Endothelial cell of umbilical vein (primary cell): ENCODE results near the gene NELFB. TPM values are rescaled to one million over a fixed set of nuclear protein-coding genes. Genes with fewer than 3 reads are reported as not detected.

Experiments
- BruUV-seq: library from RNA; stranded (reverse); fragments of 400-500 nt; replicated peaks from 2 replicates; lab custom pipeline; 2021; lab: Mats Ljungman, UMichigan
- CTCF ChIA-PET: fragments of 300-600, 350-600 bp; sonication (Branson Sonifier 250); formaldehyde crosslinking; loops from one replicate; lab custom pipeline; 2021; ENCODE audit warnings: antibody characterized with exemption, inconsistent platforms; lab: Charles Lee
- POLR2A ChIA-PET: fragments of 300-600, 350-600 bp; sonication (Branson Sonifier 250); formaldehyde crosslinking; loops from one replicate; lab custom pipeline; 2021; ENCODE audit warnings: antibody characterized with exemption, inconsistent platforms; lab: Charles Lee
- DNase-seq: peaks from one replicate; pipeline ENCODE4 v3.0.0-alpha.2; 2011; ENCODE audit warnings: low read depth, low spot score
- FAIRE-seq: peaks from 2 replicates; lab custom pipeline; 2011; peaks lifted over from hg19 to GRCh38; lab: Jason Lieb, UNC
- H2AFZ ChIP-seq: 2 replicates; pipeline ENCODE4 v1.6.0; 2012; ENCODE audit warnings: low read depth, low read length, control low read depth, inconsistent platforms
- H3K27ac ChIP-seq: 2 replicates; pipeline ENCODE4 v1.5.1; 2011; ENCODE audit warnings: low read depth, mild to moderate bottlenecking, control low read depth, low read length, moderate library complexity; ENCODE audit not compliant: insufficient read depth
- H3K27me3 ChIP-seq, 2 experiments: 2 replicates each; pipeline versions ENCODE4 v1.6.0 to v1.6.1; 2011; ENCODE audit warnings: low read length in 2 of 2, mixed read lengths in 1 of 2; ENCODE audit not compliant: control insufficient read depth in 2 of 2, insufficient read depth in 2 of 2
- H3K36me3 ChIP-seq, 2 experiments: 2 replicates in 1 of 2; 3 replicates in 1 of 2; pipeline ENCODE4 v1.5.1; 2011; ENCODE audit warnings: low read length in 2 of 2, mild to moderate bottlenecking in 1 of 2, moderate library complexity in 1 of 2; ENCODE audit not compliant: control insufficient read depth in 2 of 2, insufficient read depth in 2 of 2; ENCODE audit errors: extremely low read depth in 1 of 2
- H3K4me1 ChIP-seq: 3 replicates; pipeline ENCODE4 v1.5.1; 2011; ENCODE audit warnings: mild to moderate bottlenecking, low read length; ENCODE audit not compliant: control insufficient read depth, insufficient read depth; ENCODE audit errors: extremely low read depth
- H3K4me2 ChIP-seq: 2 replicates; pipeline ENCODE4 v1.6.1; 2011; ENCODE audit warnings: low read length, control low read depth, mixed read lengths; ENCODE audit not compliant: insufficient read depth
- H3K4me3 ChIP-seq, 3 experiments: fragments of 200-600 bp in 1 of 3; sonication (generic), shearing (Covaris generic) in 1 of 3; replicated peaks in 1 of 3; 2 replicates each; pipeline ENCODE4 v1.5.1; 2011 to 2016; ENCODE audit warnings: control low read depth in 3 of 3, low read length in 3 of 3, mild to moderate bottlenecking in 2 of 3, inconsistent platforms in 1 of 3, low read depth in 1 of 3, moderate library complexity in 1 of 3; ENCODE audit not compliant: insufficient read depth in 1 of 3
- H3K79me2 ChIP-seq: 2 replicates; pipeline ENCODE4 v1.6.0; 2012; ENCODE audit warnings: low read length, inconsistent platforms; ENCODE audit not compliant: control insufficient read depth, insufficient read depth
- H3K9ac ChIP-seq: replicated peaks from 2 replicates; pipeline ENCODE3; 2011; ENCODE audit warnings: low read length, control low read depth; ENCODE audit not compliant: insufficient read depth; ENCODE audit errors: extremely low read depth
- H3K9me1 ChIP-seq: replicated peaks from 3 replicates; pipeline ENCODE4 v1.6.0; 2011; ENCODE audit warnings: mild to moderate bottlenecking, low read length; ENCODE audit not compliant: control insufficient read depth, insufficient read depth; ENCODE audit errors: extremely low read depth
- H3K9me3 ChIP-seq: replicated peaks from 2 replicates; pipeline ENCODE4 v1.5.1; 2012; ENCODE audit warnings: low read length, inconsistent platforms; ENCODE audit not compliant: control insufficient read depth, insufficient read depth
- H4K20me1 ChIP-seq: replicated peaks from 2 replicates; pipeline ENCODE3; 2011; ENCODE audit warnings: mild to moderate bottlenecking, low read length; ENCODE audit not compliant: control insufficient read depth, insufficient read depth; ENCODE audit errors: extremely low read depth
- CTCF ChIP-seq, 2 donors: IDR thresholded peaks; 1 replicate in 1 of 2; 2 replicates in 1 of 2; pipeline ENCODE4 v1.5.1; 2011; ENCODE audit warnings: low read length in 2 of 2, mild to moderate bottlenecking in 2 of 2, moderate library complexity in 2 of 2, control low read depth in 1 of 2, inconsistent platforms in 1 of 2, low read depth in 1 of 2; ENCODE audit not compliant: insufficient read depth in 1 of 2; ENCODE audit errors: extremely low read depth in 1 of 2
- GATA2 ChIP-seq: IDR thresholded peaks from 2 replicates; pipeline ENCODE4 v1.7.0; 2011; ENCODE audit warnings: low read depth, mild to moderate bottlenecking, moderate library complexity, mixed read lengths, low read length; ENCODE audit not compliant: insufficient read length, insufficient read depth
- POLR2A ChIP-seq: IDR thresholded peaks from 2 replicates; pipeline ENCODE4 v1.6.1; 2012; ENCODE audit warnings: low read depth, mild to moderate bottlenecking, control low read depth, low read length
- POLR2AphosphoS5 ChIP-seq: IDR thresholded peaks from 2 replicates; pipeline ENCODE4 v1.6.1; 2012; ENCODE audit warnings: low read depth, mild to moderate bottlenecking, control low read depth, low read length, moderate library complexity; ENCODE audit not compliant: insufficient read depth
- dilution Hi-C: fragments of 300-500 bp; cut with MboI; formaldehyde crosslinking; loops from one replicate; pipeline ENCODE4 v1.15.0; 2019; ENCODE audit warnings: low sequenced_read_pairs; ENCODE audit not compliant: extremely low pct_ligation_motif_present
- intact Hi-C: fragments of 100-400 bp; cut with micrococcal nuclease; formaldehyde crosslinking; loops from one replicate; pipeline ENCODE4 v1.10.0; 2022
- polyA plus RNA-seq, 4 experiments: library from polyadenylated mRNA; depleted of rRNA in 3 of 4; stranded (reverse) in 3 of 4; unstranded in 1 of 4; fragments of >200 nt; gene quantifications; 2 replicates each; pipeline versions ENCODE4 v1.2.1 to v1.2.3, GENCODE V29; 2011 to 2012; ENCODE audit warnings: missing spikeins in 1 of 4
- total RNA-seq: library from RNA; stranded (reverse); gene quantifications from 2 replicates; pipeline ENCODE4 v1.2.3, GENCODE V29; 2021
- TF ChIP-seq, protein P1 (sequence below): IDR thresholded peaks from 2 replicates; pipeline ENCODE4 v1.6.1; 2011; ENCODE audit not compliant: insufficient read depth, insufficient read length

NELFB gene
- total and polyA plus RNA-seq, 2 donors (not counting 3 experiments of a cell fraction or from before 2014, with no cell fraction given): 62.3 to 76.1 TPM

GRCh38 chr9:137243626-137244485, 11.3 kb upstream of the NELFB start:
- H3K79me2 ChIP-seq: peaks cover 24% of the 10 kb centered on the region
- H3K36me3 ChIP-seq: peaks cover 6 to 16% of the 10 kb centered on the region in 2 experiments
- dilution Hi-C loops (no loop called here), intact Hi-C loops (no loop called here)
- no peak overlapping the region for H2AFZ ChIP-seq
- no peak overlapping the region for H3K4me2 ChIP-seq
- BruUV-seq: no TSS peak
- FAIRE-seq (no peak), DNase-seq (no peak)
- ChIA-PET CTCF (interaction anchor here (2.1 to 2.7 kb wide), 2 partner anchors 7 to 10 kb away, joined by 13 to 15 read pairs; partner anchors contain the start of gene NELFB), POLR2A (interaction anchor here (0.5 to 5.0 kb wide), 3 partner anchors 9 to 659 kb away, joined by 3 to 66 read pairs (median 4); partner anchors contain the start of genes NELFB and STPG3)
- no peaks in the 10 kb centered on the region for H3K27me3 ChIP-seq
- no peaks in the 10 kb centered on the region for H4K20me1 ChIP-seq
- H3K9ac ChIP-seq: no peak overlapping the region
- H3K4me3 ChIP-seq: no peak overlapping the region
- no peak for TF ChIP-seq GATA2
- TF ChIP-seq POLR2A: peak; percentile 49
- H3K27ac ChIP-seq: no peak overlapping the region
- no peaks in the 10 kb centered on the region for H3K9me3 ChIP-seq
- H3K9me1 ChIP-seq: no peaks in the 10 kb centered on the region
- H3K4me1 ChIP-seq: peaks cover 13% of the 10 kb centered on the region

DNA sequence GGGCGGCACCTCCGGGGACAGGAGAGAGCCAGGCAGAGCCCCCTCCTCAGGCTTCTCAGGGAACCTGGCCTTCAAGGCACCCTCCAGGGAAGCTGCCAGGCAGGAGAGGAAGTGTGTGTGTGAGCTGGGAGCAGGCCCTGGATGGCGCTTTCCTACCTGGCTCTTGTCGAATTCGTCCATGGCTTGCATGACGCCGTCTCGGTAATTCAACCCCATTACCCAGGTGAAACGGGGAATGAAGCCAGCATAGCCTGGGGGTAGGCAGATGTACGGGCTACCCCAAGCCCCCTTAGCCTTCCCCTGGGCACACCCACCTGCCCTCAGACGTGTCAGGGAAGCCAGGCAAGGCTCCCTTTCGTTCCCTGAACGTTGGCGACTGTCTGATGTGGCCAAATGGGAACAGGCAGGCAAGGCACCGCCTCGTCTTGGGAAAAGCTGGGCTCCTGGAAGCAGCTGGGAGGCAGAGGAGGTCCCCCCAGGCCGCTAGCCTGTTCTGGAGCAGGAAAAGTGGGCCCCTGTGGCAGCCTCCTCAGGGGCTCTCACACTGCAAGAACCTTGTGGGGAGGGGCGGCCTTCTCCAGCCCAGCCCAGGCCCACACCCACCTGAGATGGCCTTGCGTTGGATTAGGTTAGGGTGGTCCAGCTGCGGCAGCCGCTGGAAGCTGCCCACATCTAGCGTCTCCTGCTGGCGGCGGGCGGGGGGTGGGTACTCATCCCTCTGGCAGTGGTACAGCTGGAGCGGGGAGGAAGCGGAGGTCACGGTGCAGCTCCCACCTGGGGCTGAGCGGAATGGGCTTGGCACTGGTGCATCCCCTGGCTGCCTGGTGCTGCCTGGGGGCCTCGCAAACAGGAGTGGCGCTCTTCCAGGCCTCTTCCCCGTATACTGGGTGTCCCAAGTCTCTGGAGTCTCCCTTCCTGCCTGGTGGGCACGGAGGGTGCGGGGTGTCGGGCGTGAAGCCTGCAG, 10.4 kb upstream of the NELFB start:
- H3K79me2 ChIP-seq: peaks cover 21% of the 10 kb centered on the region
- H3K9ac ChIP-seq: no peak overlapping the region
- H3K9me3 ChIP-seq: no peaks in the 10 kb centered on the region
- H3K27me3 ChIP-seq: no peaks in the 10 kb centered on the region
- H3K9me1 ChIP-seq: no peaks in the 10 kb centered on the region
- H3K4me2 ChIP-seq: no peak overlapping the region
- peaks cover 6 to 16% of the 10 kb centered on the region in 2 experiments for H3K36me3 ChIP-seq
- no peak overlapping the region for H2AFZ ChIP-seq
- BruUV-seq: no TSS peak
- ChIA-PET CTCF (interaction anchor here (0.6 to 2.7 kb wide), 4 partner anchors 8 to 16 kb away, joined by 3 to 15 read pairs (median 8); partner anchors contain the start of gene NELFB), POLR2A (interaction anchor here (0.7 to 5.0 kb wide), 4 partner anchors 8 to 660 kb away, joined by 3 to 66 read pairs (median 4); partner anchors contain the start of genes NELFB and STPG3)
- TF ChIP-seq CTCF (IDR thresholded peaks at IDR 0.05; ENCODE audit: extremely low read depth in 1 of 2, insufficient read depth in 1 of 2, low read depth in 1 of 2, low read length in 2 of 2) (peak in 1 of 2 donors; percentile 9), POLR2AphosphoS5 (no peak)
- TF ChIP-seq, protein P1, sequence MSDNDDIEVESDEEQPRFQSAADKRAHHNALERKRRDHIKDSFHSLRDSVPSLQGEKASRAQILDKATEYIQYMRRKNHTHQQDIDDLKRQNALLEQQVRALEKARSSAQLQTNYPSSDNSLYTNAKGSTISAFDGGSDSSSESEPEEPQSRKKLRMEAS: no peak
- no peak overlapping the region for H3K4me3 ChIP-seq
- H3K27ac ChIP-seq: no peak overlapping the region
- H3K4me1 ChIP-seq: peaks cover 13% of the 10 kb centered on the region
- DNase-seq (no peak), FAIRE-seq (no peak)
- dilution Hi-C loops: no loop called here
- intact Hi-C loops: no loop called here
- H4K20me1 ChIP-seq: no peaks in the 10 kb centered on the region
